Lower lobe of right lung (tissue), 2 donors: ENCODE data around the gene CDH23. TPM values are rescaled to one million over a fixed set of nuclear protein-coding genes. Genes with fewer than 3 reads are reported as not detected.

Source experiments
- ATAC-seq, 2 donors: fragments of 200-7000 bp; cut with Tn5 transposase; one replicate each; pipeline ENCODE4 v1.9.1; 2020 to 2022; ENCODE audit warnings: mild to moderate bottlenecking in 2 of 2, moderate library complexity in 2 of 2
- DNase-seq: peaks from one replicate; pipeline ENCODE4 v3.0.0-alpha.2; 2020
- H3K27ac ChIP-seq: fragments of 200-600 bp; one replicate; pipeline ENCODE4 v1.8.0; 2022
- H3K27me3 ChIP-seq: fragments of 200-600 bp; one replicate; pipeline ENCODE4 v1.8.0; 2022; ENCODE audit warnings: low read depth
- H3K36me3 ChIP-seq: fragments of 200-600 bp; one replicate; pipeline ENCODE4 v1.8.0; 2022; ENCODE audit warnings: mild to moderate bottlenecking
- H3K4me1 ChIP-seq: fragments of 200-600 bp; one replicate; pipeline ENCODE4 v1.8.0; 2022
- H3K4me3 ChIP-seq: fragments of 200-600 bp; one replicate; pipeline ENCODE4 v1.8.0; 2022; ENCODE audit warnings: mild to moderate bottlenecking
- H3K9me3 ChIP-seq: fragments of 200-600 bp; one replicate; pipeline ENCODE4 v1.8.0; 2022
- intact Hi-C: fragments of 100-400 bp; cut with DNase I; formaldehyde crosslinking; loops from one replicate; pipeline ENCODE4 v1.11.0; 2022
- total RNA-seq: library from RNA; stranded (reverse); fragmentation: NEBNext Ultra II Directional; extraction: Animal tissue kit (Norgen Biotek cat#: 25700); gene quantifications from one replicate; pipeline ENCODE4 v1.2.1, GENCODE V29; 2021
- TF ChIP-seq, protein P1 (sequence below): fragments of 200-600 bp; IDR thresholded peaks from one replicate; pipeline ENCODE4 v1.8.0; 2022; ENCODE audit warnings: antibody characterized with exemption, mild to moderate bottlenecking
- donor health status: DM: no; HTN: yes; CAD: no; lungs with severe emphysema.

Gene CDH23
- total RNA-seq, 1 donor from 2014 or later = 9.4 TPM

DNA sequence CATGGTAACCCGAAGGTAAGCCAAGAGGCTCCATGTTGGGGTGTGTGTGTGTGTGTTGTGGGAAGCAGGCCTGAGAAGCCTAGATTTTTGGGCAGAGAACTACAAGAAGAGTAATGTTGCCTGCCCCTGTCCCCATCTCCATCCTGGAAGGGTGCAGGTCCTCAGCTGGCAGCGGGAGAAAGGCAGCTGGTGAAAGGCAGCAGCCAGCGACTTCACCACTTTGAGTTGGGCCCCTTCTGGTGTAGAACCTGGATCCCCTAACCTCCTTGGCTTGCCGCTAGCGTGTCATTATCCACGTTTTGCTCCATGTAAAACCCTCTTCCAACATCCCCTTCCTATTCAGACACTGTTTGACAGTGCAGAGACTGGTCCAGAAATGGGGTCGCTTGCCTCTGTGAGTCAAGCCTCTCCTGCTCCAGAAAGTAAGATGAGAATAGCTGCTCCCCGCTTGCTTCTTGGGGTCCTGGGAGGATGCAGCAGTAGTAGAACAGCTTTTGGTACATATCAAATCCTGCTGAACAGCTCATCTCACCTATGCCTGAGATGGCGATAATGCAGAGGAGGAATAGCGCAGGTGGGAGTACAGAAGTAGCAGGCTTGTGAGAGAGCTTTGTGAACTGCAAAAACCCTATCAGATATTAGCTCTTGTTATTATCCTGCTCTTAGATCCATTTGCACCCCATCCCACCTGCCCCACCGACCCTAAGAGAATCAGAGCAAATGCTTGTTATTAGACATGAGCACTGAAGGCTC lies 22.1 kb upstream of the CDH23 start:
- no peaks in the 10 kb centered on the region for H3K9me3 ChIP-seq
- no peak overlapping the region for H3K27ac ChIP-seq
- no peak for DNase-seq
- no peaks in the 10 kb centered on the region for H3K36me3 ChIP-seq
- ATAC-seq = no peak
- TF ChIP-seq, protein P1, sequence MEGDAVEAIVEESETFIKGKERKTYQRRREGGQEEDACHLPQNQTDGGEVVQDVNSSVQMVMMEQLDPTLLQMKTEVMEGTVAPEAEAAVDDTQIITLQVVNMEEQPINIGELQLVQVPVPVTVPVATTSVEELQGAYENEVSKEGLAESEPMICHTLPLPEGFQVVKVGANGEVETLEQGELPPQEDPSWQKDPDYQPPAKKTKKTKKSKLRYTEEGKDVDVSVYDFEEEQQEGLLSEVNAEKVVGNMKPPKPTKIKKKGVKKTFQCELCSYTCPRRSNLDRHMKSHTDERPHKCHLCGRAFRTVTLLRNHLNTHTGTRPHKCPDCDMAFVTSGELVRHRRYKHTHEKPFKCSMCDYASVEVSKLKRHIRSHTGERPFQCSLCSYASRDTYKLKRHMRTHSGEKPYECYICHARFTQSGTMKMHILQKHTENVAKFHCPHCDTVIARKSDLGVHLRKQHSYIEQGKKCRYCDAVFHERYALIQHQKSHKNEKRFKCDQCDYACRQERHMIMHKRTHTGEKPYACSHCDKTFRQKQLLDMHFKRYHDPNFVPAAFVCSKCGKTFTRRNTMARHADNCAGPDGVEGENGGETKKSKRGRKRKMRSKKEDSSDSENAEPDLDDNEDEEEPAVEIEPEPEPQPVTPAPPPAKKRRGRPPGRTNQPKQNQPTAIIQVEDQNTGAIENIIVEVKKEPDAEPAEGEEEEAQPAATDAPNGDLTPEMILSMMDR = no peak
- H3K4me1 ChIP-seq = peaks cover 44% of the 10 kb centered on the region
- no peaks in the 10 kb centered on the region for H3K27me3 ChIP-seq
- intact Hi-C loops = no loop called here
- H3K4me3 ChIP-seq = no peak overlapping the region

DNA sequence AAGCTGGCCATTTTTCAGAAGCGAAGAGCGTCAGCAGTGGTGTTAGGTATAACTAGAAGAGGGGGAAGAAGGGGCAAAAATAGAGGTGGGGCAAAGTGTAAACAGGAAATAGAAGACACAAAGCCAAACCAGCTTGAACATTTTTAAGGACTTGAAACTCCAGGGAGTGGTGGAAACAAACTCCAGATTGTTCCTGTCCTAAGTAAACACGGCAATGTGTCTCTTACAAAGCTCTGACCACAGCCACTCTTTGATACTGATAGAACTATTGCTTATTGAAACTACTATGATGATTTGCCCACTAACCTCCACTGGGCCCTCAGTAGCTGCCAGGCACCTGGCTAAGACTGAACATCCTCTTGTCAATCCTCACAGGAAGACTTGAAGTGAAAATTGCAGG lies 20.8 kb upstream of the CDH23 start:
- intact Hi-C loops = no loop called here
- Histone ChIP-seq H3K27ac (peak overlapping the region; percentile 88), H3K9me3 (no peaks in the 10 kb centered on the region), H3K4me1 (peaks cover 41% of the 10 kb centered on the region), H3K4me3 (no peak overlapping the region), H3K27me3 (no peaks in the 10 kb centered on the region), H3K36me3 (no peaks in the 10 kb centered on the region)
- ATAC-seq = no peak
- no peak for DNase-seq
- TF ChIP-seq, protein P1 = no peak

DNA sequence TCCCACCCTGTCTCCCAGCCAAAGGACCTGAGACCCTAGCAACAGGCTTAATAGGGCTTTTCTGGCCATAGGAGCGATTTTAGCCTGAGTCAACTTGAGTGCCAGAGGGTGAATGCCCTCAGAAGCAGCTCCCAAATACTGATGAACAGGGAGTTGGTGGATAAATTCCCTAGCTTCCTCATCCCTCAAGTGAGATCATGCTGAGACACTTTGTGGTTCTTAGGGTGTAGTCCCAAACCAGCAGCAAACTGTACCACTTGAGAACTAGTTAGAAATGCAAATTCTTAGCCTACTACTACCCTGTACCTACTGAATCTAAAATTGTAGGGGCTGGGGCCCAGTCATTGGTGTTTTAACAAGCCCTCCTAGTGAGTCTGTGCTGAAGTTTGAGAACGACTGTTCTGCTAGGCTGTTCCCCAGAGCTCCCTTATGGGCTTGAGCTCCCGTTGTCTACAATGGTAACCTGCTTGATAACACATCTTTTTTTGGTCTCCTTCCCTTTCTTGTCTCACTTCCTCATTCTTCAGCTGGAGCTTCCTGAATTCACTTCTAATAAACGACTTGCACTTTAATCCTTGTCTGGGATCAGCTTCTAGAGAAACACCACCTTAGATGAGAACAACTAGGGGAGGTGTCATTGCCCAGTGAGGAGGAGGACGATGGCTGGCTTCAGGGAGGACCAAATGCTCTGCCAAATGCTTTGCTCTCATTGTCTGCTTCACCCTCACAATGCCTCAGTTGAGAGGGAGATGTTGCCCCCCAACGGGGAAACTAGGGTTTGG lies 18.2 kb upstream of the CDH23 start:
- TF ChIP-seq, protein P1 = no peak
- H3K9me3 ChIP-seq = no peaks in the 10 kb centered on the region
- DNase-seq = no peak
- intact Hi-C loops = no loop called here
- H3K27me3 ChIP-seq = no peaks in the 10 kb centered on the region
- H3K36me3 ChIP-seq = no peaks in the 10 kb centered on the region
- H3K27ac ChIP-seq = peak overlapping the region; percentile 61
- ATAC-seq = peak in 1 of 2 donors; percentile 11
- no peak overlapping the region for H3K4me3 ChIP-seq
- H3K4me1 ChIP-seq = peaks cover 25% of the 10 kb centered on the region

DNA sequence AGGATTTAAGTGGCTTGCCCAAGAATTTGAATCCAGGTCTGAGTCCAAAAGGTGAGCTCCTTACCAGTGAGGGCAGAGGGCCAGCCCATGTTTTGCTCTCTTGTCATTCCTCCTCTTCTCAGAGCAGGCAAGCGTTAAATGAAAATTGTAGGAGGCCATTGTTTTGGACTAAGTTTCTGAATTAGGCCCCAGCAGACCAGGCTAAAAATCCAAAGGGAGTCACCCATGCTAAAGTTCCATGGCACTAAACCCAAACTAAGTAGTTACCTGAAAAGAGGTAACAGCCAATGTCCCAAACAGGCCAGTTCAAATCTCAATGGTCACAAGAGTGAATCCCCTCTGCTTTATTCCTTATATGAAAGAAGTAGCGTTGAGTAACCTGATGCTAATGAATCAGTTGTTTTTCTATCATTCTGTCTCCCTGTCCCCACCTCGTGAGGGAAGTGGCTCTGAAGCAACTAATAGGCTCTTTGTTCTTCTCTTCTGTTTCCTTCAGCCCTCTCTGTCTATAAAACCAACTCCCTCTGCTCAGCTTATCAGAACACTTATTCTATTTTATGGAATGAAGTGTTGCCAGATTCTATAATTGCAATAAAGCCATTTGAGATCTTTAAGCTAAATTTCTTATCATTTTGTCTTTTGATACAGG lies 17.5 kb upstream of the CDH23 start:
- H3K4me3 ChIP-seq = no peak overlapping the region
- H3K27ac ChIP-seq = peak overlapping the region; percentile 61
- ATAC-seq (no peak), DNase-seq (no peak)
- no peaks in the 10 kb centered on the region for H3K27me3 ChIP-seq
- no peaks in the 10 kb centered on the region for H3K9me3 ChIP-seq
- H3K36me3 ChIP-seq = no peaks in the 10 kb centered on the region
- intact Hi-C loops = no loop called here
- H3K4me1 ChIP-seq = peaks cover 20% of the 10 kb centered on the region
- TF ChIP-seq, protein P1 = no peak

DNA sequence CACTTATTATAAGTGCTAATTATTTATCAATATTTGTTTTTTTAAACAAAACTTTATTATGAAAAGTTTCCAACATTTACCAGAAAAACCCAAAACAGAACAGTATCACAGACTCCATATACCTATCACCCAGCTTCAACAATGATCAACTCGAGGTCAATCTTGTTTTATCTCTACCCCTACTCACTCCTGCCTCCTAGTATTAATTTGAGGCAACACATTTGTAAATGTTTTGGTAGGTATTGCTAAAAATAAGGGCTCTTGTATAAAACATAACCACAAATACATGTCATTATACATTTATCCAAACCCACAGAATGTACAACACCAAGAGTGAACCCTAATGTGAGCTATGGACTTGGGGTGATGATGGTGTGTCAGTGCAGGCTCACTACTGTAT lies 15.9 kb upstream of the CDH23 start:
- ATAC-seq (no peak), DNase-seq (no peak)
- Histone ChIP-seq H3K4me1 (peaks cover 20% of the 10 kb centered on the region), H3K27me3 (no peaks in the 10 kb centered on the region), H3K36me3 (no peaks in the 10 kb centered on the region), H3K9me3 (no peaks in the 10 kb centered on the region), H3K4me3 (no peak overlapping the region), H3K27ac (no peak overlapping the region)
- TF ChIP-seq, protein P1 = no peak
- intact Hi-C loops = no loop called here
